Measurements from ENCODE around the gene PNPO. TPM values are rescaled to one million over a fixed set of nuclear protein-coding genes. Genes with fewer than 3 reads are reported as not detected.

PNPO gene
- total RNA-seq (2016; rRNA removed; fragmentation: Illumina TruSeq; extraction: Trizol), result 63.3 and 110 TPM in 2 replicates
- 8.6 and 9.4 TPM in 2 replicates for total RNA-seq (2016; cell fraction: cytosol; rRNA removed; fragmentation: Illumina TruSeq; extraction: Trizol; ENCODE audit: low read depth)
- 66.0 and 103 TPM in 2 replicates for total RNA-seq (2016; cell fraction: insoluble cytoplasmic fraction; rRNA removed; fragmentation: Illumina TruSeq; extraction: Trizol)
- total RNA-seq (2016; cell fraction: membrane; rRNA removed; fragmentation: Illumina TruSeq; extraction: Trizol), result 30.0 and 31.1 TPM in 2 replicates
- total RNA-seq (2016; cell fraction: nucleus; rRNA removed; fragmentation: Illumina TruSeq; extraction: Trizol), result 31.0 and 31.3 TPM in 2 replicates
- 47.9 and 48.1 TPM in 2 replicates for polyA plus RNA-seq (2011; rRNA removed)
- polyA plus RNA-seq (2011; cell fraction: cytosol; rRNA removed), result 42.3 and 49.3 TPM in 2 replicates
- 24.7 and 35.1 TPM in 2 replicates for polyA plus RNA-seq (2011; cell fraction: nucleus; rRNA removed)
- 19.7 and 25.0 TPM in 2 replicates for polyA plus RNA-seq (2012)
- polyA plus RNA-seq (2016; cell fraction: cytosol; fragmentation: Illumina TruSeq; extraction: Trizol; ENCODE audit: low read depth), result 4.4 and 5.2 TPM in 2 replicates
- 60.3 and 63.0 TPM in 2 replicates for polyA plus RNA-seq (2016; cell fraction: insoluble cytoplasmic fraction; fragmentation: Illumina TruSeq; extraction: Trizol; ENCODE audit: low read depth)
- 18.9 and 19.7 TPM in 2 replicates for polyA plus RNA-seq (2016; cell fraction: membrane; fragmentation: Illumina TruSeq; extraction: Trizol; ENCODE audit: low read depth)
- polyA plus RNA-seq (2016; cell fraction: nucleus; fragmentation: Illumina TruSeq; extraction: Trizol; ENCODE audit: insufficient read depth, low read depth), result 38.2 and 38.8 TPM in 2 replicates
- polyA minus RNA-seq (2011; rRNA and poly(A)+ RNA removed; ENCODE audit: low replicate concordance), result 64.3 and 90.4 TPM in 2 replicates
- polyA minus RNA-seq (2011; cell fraction: cytosol; rRNA and poly(A)+ RNA removed), result 33.1 and 41.3 TPM in 2 replicates
- 24.2 and 35.4 TPM in 2 replicates for polyA minus RNA-seq (2011; cell fraction: nucleus; rRNA and poly(A)+ RNA removed)
- Bru-seq, nascent RNA, result percentile 83 among the genes with signal in this experiment
- BruChase-seq, experiment 1, labeled RNA remaining after a 6-hour chase, result percentile 88 among the genes with signal in this experiment
- percentile 82 among the genes with signal in this experiment for BruChase-seq, experiment 2, labeled RNA remaining after a 2-hour chase
- long read RNA-seq, experiment 1, transcript PNPO-217 (7 exons, 3,465 nt), result major isoform, 32 of 37 reads
- long read RNA-seq, experiment 1, partial matches to known transcripts, result 1 of 37 reads
- long read RNA-seq, experiment 1, other reads (novel, unspliced or antisense), result 1 of 37 reads
- long read RNA-seq, experiment 2, transcript PNPO-217 (7 exons, 3,465 nt), result major isoform, 14 of 82 reads
- long read RNA-seq, experiment 2, partial matches to known transcripts, result 62 of 82 reads
- long read RNA-seq, experiment 2, other reads (novel, unspliced or antisense), result 5 of 82 reads

DNA sequence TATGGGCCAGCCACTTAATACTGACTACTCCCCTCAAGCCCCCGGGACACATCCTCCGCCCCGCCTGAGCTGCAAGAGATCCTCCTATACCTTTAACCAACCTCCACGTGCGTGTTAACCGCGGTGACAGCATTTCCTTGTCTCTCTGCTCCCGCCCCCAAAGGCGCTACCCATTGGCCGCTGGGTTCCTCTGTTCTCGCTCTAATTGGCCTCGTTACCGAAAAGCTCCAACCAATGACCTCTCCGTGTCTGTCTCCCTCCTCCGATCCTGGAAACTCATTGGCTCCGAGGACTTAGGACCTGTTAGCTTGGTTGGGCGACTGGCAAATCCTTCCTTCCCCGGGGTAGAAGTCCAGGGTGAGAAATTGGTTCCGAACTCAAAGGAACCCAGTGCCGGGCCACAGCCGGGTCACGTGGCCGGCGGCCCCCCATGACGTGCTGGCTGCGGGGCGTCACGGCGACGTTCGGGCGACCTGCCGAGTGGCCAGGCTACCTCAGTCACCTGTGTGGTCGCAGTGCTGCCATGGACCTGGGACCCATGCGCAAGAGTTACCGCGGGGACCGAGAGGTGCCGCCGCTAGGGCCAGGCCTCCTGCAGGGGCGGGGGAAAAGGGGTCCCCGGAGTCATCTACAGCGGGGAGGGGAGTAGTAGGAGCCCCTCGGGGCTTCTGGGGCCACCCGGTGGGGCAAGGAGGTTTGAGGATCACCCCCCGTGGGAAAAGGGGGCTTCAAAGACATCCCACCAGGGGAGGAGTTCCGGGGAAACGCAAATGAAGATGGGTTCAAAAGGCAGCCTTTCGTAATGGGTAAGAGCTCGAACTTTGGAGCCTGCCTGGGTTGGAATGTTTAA is at the start of gene PNPO:
Gene PNPO, plus strand, starts transcription at position 326 of the 850 bp plus-strand sequence. Its CDS starts 105 bp downstream, at position 431.
- CTCF ChIA-PET (ENCODE audit: low intra/inter-chr PET ratio, low total read pairs), result interaction anchor here (1.2 kb wide), 1 partner anchor 29 kb away, joined by 5 read pairs; no protein-coding TSS in a partner anchor
- H3K79me2 ChIP-seq (ENCODE audit: insufficient read depth, low read length), result peaks cover 20% of the 10 kb centered on the region
- in situ Hi-C loops (cut with HindIII; ENCODE audit: extremely low pct_ligation_motif_present, low pct_unique_long_range_greater_than_20kb) (no loop called here), intact Hi-C loops (cut with micrococcal nuclease; ENCODE audit: unreplicated experiment) (no loop called here)
- no peaks in the 10 kb centered on the region for H3K9me3 ChIP-seq (ENCODE audit: low read length)
- no TSS peak for BruUV-seq (replicated peaks)
- H3K27me3 ChIP-seq (ENCODE audit: control insufficient read depth in 1 of 2, insufficient read depth in 2 of 2, low read length in 2 of 2), result no peaks in the 10 kb centered on the region
- H3K4me2 ChIP-seq (ENCODE audit: low read depth, low read length), result peak within 1 kb of the TSS; percentile 97
- H3K27ac ChIP-seq (ENCODE audit: extremely low read length, insufficient read depth, low read length), result peak within 1 kb of the TSS; percentile 95
- peak within 1 kb of the TSS; percentile 75 to 87 (median 76) for H3K4me3 ChIP-seq (replicated peaks in 1 of 3; ENCODE audit: insufficient read depth in 1 of 3, low read depth in 2 of 3, low read length in 3 of 3)
- peaks cover 4 to 31% of the 10 kb centered on the region in 2 experiments for H3K36me3 ChIP-seq (replicated peaks in 1 of 2; ENCODE audit: control insufficient read depth in 1 of 2, insufficient read depth in 2 of 2, low read length in 2 of 2)
- peak; percentile 100 for DNase-seq (ENCODE audit: low spot score)
- H4K20me1 ChIP-seq (ENCODE audit: insufficient read depth, low read length), result no peaks in the 10 kb centered on the region
- H3K4me1 ChIP-seq (ENCODE audit: insufficient read depth, low read length), result peaks cover 76% of the 10 kb centered on the region
- ATAC-seq, result peak; percentile 96
- H2AFZ ChIP-seq (ENCODE audit: low read length), result no peak within 1 kb of the TSS
- 2% methylated on average over 50 of the region's 50 CpGs for WGBS (ENCODE audit: low lambda C conversion rate)
- peak within 1 kb of the TSS; percentile 90 for H3K9ac ChIP-seq (ENCODE audit: insufficient read depth, low read depth, low read length)
- POLR2A ChIA-PET, result interaction anchor here (0.7 to 3.0 kb wide), 36 partner anchors 9 to 951 kb away, joined by 3 to 67 read pairs (median 5); partner anchors contain the start of genes ATP5MC1, CDK5RAP3, KPNB1 and LRRC46
- peak; percentile 97 for FAIRE-seq
- TF ChIP-seq, protein P1, sequence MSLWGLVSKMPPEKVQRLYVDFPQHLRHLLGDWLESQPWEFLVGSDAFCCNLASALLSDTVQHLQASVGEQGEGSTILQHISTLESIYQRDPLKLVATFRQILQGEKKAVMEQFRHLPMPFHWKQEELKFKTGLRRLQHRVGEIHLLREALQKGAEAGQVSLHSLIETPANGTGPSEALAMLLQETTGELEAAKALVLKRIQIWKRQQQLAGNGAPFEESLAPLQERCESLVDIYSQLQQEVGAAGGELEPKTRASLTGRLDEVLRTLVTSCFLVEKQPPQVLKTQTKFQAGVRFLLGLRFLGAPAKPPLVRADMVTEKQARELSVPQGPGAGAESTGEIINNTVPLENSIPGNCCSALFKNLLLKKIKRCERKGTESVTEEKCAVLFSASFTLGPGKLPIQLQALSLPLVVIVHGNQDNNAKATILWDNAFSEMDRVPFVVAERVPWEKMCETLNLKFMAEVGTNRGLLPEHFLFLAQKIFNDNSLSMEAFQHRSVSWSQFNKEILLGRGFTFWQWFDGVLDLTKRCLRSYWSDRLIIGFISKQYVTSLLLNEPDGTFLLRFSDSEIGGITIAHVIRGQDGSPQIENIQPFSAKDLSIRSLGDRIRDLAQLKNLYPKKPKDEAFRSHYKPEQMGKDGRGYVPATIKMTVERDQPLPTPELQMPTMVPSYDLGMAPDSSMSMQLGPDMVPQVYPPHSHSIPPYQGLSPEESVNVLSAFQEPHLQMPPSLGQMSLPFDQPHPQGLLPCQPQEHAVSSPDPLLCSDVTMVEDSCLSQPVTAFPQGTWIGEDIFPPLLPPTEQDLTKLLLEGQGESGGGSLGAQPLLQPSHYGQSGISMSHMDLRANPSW (CRISPR knock-in tag; IDR thresholded peaks at IDR 0.05; ENCODE audit: borderline replicate concordance), result peak; percentile 94; the same call in 1 of the 2 replicates
- peak; percentile 83 for TF ChIP-seq RAD51 (IDR thresholded peaks at IDR 0.05; ENCODE audit: borderline replicate concordance)
- peak; percentile 62; the same call in 1 of the 2 replicates for TF ChIP-seq ZMAT3 (CRISPR knock-in tag; conservative IDR thresholded peaks at IDR 0.05)
- TF ChIP-seq KLF13 (CRISPR knock-in tag; IDR thresholded peaks at IDR 0.05), result no peak
- no peak for TF ChIP-seq ZNF207 (IDR thresholded peaks at IDR 0.05; ENCODE audit: borderline replicate concordance)
- peak; percentile 93 for TF ChIP-seq ERF (CRISPR knock-in tag; IDR thresholded peaks at IDR 0.05)
- TF ChIP-seq, protein P2, sequence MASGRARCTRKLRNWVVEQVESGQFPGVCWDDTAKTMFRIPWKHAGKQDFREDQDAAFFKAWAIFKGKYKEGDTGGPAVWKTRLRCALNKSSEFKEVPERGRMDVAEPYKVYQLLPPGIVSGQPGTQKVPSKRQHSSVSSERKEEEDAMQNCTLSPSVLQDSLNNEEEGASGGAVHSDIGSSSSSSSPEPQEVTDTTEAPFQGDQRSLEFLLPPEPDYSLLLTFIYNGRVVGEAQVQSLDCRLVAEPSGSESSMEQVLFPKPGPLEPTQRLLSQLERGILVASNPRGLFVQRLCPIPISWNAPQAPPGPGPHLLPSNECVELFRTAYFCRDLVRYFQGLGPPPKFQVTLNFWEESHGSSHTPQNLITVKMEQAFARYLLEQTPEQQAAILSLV (CRISPR knock-in tag; IDR thresholded peaks at IDR 0.05; ENCODE audit: borderline replicate concordance), result peak; percentile 53; the same call in 1 of the 2 replicates
- peak; percentile 72; the same call in 1 of the 2 replicates for TF ChIP-seq GZF1 (CRISPR knock-in tag; IDR thresholded peaks at IDR 0.05)
- TF ChIP-seq HOXA3 (CRISPR knock-in tag; IDR thresholded peaks at IDR 0.05), result peak; percentile 95
- TF ChIP-seq NCOA1 (CRISPR knock-in tag; IDR thresholded peaks at IDR 0.05), result peak; percentile 96
- TF ChIP-seq, protein P3, sequence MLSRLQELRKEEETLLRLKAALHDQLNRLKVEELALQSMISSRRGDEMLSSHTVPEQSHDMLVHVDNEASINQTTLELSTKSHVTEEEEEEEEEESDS (CRISPR knock-in tag; IDR thresholded peaks at IDR 0.05; ENCODE audit: borderline replicate concordance), result peak; percentile 92; the same call in 1 of the 2 replicates
